NCI-H524 treated with DMSO at 0.1 percent for 48 hours (cell line): ENCODE data around the gene AKR1C2.
"Not testable (repeated sequence)": the region's sequence is repeated elsewhere in the genome, so short reads cannot be mapped to it uniquely, and the experiment has no call there.

Source experiments
- DNase-seq: peaks from one replicate; lab custom pipeline; 2025; lab: John Stamatoyannopoulos, UW

The AKR1C2 gene

DNA sequence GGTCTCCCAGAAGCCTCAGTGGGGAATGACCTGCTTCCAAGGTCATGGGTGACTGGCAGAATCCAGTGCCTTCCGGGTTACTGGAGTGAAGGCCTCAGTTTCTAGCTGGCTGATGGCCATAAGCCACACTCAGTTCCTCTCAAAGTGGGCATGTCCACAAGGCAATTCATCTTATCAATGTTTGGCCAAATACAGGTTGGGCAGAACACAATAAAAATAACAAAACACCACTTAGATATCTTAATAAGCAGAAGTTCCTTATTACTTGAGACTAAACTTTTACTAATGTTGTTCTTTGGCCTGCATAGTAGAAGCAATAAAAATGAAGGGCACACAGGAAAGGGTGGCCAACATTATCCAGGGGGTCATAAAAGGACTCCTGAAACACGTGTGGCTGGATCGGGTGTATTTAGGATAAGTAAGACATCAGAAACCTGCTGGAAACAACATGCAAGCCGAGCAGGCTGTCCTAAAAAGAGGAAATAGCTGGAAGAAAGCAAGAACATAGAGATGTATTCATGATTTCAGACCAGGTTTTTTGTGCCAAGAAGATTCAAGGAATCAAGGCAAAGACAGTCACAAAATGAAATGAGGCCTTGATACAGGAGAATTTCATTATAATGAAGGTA lies 19.6 kb upstream of the AKR1C2 start:
- no peak for DNase-seq

DNA sequence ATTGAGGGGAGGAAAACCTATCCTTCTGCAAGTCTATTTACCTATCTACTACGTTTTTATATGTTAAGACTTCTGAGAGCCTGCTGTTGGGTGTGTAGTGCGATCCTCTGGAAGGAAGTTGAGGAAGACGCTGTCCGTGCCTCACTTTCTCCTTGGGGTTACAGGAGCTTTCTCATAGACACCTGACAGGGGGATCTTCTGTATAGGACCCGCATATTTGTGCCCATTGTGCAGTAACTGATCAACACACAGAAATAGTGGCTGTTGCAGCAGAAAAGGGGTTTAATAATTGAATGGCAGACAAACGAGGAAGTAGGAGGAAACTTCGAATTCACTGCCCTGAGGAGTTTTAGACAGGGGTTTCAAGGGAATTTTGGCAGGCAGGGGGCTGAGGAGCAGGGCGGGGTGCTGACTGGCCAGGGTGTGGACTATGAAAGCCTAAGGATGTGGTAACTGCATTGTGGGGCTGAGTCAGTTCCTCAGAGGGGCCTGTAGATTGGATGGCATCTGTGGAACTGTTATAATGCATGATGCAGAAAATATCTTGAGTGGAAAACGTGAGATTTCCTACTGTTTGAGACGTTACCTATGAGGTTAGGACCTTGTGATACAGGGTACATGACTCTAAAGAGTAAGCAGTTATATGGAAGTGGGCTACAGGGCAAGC lies 18.1 kb upstream of the AKR1C2 start:
- DNase-seq: not testable (repeated sequence)

GRCh38 chr10:5019770-5020612 lies 16.3 kb upstream of the AKR1C2 start:
- DNase-seq: not testable (repeated sequence)

DNA sequence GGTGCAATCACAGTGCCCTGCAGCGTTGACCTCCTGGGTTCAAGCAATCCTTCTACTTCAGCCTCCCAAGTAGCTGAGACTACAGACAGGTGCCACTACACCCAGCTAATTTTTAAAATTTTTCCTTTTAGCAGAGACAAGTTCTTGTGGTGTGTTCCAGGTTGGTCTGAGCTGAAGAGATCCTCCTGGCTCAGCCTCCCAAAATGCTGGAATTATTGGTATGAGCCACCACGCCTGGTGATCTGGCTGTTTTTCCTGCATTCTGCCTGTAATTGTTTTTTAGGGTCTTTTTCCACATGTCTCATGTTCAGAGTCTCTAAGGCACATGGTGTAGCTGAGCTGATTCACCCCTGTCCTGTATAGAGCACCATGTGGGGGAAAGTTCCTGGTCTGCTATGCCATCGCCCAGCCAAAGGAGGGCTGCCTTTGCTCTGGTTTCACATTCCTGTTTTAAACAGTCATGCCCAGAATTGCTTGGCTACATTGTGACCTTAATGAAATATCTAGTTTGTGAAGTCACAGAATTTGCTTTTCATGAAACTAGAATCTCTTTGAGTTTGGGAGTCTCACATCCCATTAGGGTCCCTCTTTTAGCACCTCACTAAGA lies 15.1 kb upstream of the AKR1C2 start:
- DNase-seq: not testable (repeated sequence)

GRCh38 chr10:5018134-5018533 lies 14.5 kb upstream of the AKR1C2 start:
- no peak for DNase-seq

- no peak for DNase-seq
These were observed 11.3 kb upstream of the AKR1C2 start for GRCh38 chr10:5014936-5015335.

DNA sequence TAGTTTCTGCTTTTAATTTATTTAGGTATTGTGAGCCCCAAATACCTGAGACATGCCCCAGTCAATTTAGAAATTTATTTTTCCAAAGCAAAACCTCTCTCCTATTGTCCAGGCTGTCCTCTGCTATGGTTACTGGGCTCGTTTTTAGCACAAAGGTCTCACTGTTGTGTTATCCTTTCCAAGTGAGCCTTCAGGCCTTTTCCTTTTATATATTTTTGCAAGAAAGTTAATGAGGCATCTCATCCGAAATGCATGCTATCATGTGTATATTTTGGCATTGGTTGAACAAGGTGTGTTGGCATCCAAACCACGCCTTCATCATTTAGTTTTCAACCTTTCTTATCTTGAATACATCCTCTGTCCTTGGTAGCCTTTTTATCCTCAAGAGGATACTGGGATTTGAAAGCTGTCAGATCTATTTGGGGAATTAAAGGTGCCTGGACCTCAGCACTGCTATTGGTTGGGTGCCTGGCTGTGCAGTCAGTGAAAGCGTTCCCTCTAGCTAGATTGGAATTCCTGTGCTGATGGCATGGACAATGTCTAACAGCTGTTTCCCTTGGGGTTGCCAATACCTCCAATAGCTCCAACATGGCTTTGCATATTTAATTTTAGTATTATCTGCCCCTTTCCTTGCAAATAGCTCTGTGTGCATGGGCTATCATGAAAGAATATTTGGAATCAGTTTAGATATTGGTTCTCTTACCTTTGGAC lies 10.7 kb upstream of the AKR1C2 start:
- DNase-seq: not testable (repeated sequence)

DNA sequence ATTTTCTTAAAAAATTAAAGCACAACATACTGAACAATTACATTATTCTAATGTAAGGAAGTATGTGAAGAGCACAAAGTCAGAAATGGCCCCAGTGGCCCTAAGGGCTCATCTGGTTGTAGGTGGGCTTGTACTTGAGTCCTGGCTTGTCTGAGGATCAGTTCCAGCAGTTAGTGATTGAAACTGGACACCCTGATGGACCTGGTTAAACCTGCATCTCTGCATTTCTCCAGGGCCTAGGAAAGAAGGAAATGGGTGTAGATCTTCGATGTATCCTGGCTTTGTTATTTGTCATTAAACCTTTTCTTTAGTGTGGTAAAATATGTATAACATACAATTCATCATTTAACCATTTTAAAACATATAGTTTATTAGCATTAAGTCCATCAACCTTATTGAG lies 9.7 kb upstream of the AKR1C2 start:
- no peak for DNase-seq

- DNase-seq: no peak
These were observed 8.9 kb upstream of the AKR1C2 start for GRCh38 chr10:5012595-5012994.

DNA sequence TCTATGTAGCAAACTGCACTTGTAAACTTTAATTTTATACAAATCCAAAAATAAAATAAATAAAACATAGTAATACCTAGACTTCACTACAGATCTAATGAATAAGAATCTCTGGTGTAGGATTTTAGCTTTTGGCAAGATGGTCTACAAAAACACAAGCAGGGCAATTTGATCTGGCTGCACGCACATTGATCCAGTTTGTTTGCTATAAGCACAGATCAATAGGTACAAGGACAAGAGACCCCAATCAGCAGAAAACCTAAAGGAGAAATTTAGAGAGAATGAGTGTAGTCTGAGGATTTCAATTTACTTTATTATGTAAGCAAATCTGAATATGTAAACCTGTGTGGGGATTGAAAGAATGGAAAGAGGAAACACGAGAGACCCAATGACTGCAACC lies 7.7 kb upstream of the AKR1C2 start:
- DNase-seq: not testable (repeated sequence)

DNA sequence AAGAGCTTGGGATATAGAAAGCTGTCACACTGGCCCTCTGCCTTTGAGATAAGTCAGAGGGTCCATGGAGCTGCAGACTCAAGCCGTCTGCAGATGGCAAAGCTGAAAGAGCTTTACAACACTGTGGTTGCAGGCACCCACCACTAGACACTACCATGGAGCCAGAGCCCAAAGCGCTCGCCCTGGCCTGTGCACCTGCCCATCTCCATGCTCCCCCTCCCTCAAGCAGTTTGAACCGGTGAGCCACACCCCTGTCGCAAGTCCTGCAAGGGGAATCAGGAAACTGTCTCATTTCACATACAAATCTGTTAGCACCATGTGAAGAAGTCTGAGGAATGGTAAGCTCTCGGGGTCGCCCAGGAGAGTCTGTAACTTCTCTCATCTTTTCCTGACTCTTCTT lies 6.4 kb upstream of the AKR1C2 start:
- not testable (repeated sequence) for DNase-seq

GRCh38 chr10:5008857-5009548 lies 5.3 kb upstream of the AKR1C2 start:
- DNase-seq: not testable (repeated sequence)

DNA sequence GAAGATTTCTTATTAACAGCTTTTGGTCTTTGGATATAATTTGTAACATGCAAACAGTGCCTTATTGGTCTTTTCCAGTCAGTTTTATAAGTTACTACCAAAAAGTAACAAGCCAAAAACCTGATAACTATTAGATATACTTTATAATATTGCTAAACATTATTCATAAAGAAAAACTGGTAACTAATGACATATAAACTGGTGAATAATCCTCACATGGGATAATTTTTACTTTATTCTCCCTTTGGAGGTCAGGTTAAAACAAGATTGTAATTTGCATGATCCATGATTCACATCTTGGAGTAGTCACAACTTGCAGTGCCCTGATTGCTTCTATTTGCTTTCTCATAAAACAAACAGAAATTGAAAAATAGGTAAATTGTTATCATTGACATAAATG lies 844 bp upstream of the AKR1C2 start:
- DNase-seq: not testable (repeated sequence)

DNA sequence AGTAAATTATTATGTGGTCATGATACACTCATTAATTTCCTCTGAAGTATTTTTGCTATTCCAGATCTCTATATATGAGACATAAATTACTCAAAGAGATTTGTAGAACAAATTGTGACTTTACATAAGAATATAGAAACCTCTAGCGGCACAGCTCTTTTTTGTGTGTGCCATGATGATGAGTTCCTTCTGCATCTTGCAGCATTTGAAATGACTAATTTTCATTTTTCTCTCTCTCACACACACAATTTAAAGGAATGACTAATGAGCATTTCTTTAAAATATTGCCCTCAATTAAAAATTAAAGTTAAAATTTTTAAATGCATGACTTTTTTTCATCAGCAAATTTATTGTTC lies 351 bp upstream of the AKR1C2 start:
- not testable (repeated sequence) for DNase-seq

- DNase-seq: no peak
These were observed 1.5 kb downstream of the AKR1C2 start for GRCh38 chr10:5002013-5002727.

DNA sequence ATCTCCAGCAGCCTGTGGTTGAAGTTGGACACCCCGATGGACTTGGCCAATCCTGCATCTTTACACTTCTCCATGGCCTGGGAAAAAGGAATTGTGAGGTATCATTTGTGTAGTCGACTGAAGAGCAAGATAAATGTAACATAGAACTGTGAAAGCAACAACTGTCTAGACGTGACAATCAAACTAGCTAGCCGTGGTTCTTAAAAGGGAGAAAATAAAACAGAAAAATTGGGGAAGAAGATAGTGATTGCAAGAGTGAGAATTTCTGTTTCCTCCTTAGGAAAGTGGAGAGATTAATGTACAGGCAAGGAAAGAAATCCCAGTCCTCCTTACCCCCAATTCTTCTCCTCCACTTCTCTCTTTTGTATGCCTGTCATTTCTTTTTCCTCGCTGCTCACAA lies 5.0 kb downstream of the AKR1C2 start:
- DNase-seq: no peak

GRCh38 chr10:4994260-4994659 lies 9.4 kb downstream of the AKR1C2 start:
- not testable (repeated sequence) for DNase-seq

DNA sequence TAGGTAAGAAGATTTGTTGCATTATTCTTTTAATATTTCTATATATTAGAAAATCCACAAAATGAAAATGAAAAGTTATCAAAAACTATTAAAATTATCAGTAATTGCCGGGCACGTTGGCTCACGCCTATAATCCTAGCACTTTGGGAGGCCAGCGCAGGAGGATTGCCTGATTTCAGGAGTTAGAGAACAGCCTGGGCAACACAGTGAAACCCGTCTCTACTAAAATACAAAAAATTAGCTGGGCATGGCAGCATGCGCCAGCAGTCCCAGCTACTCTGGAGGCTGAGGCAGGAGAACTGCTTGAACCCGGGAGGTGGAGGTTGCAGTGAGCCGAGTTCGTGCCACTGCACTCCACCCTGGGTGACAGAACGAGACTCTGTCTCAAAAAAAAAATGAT lies 11.1 kb downstream of the AKR1C2 start:
- DNase-seq: not testable (repeated sequence)

DNA sequence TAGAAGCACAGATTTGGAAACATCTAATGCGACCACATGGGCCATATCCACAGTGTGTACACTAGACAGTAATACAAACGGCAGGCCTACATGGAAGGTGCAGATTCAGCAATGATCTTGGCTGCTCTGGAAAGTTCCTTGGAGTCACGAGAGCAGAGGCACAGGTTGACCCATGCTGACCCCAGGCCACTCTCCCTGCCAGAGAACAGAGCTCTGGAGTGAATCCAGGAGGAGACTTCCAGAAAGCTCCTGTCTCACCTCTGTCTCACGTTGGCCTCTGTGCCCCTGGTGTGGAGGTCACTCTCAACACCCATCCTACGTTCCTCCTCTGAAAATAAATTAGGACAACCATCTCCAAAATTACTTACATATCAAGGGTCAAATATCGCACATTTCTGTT lies 12.2 kb downstream of the AKR1C2 start:
- not testable (repeated sequence) for DNase-seq

GRCh38 chr10:4990217-4990616 lies 13.4 kb downstream of the AKR1C2 start:
- DNase-seq: no peak
